HCT116 (cell line): ENCODE results near the gene RGS10. TPM values are rescaled to one million over a fixed set of nuclear protein-coding genes. Genes with fewer than 3 reads are reported as not detected.

Experiments used
- ATAC-seq: fragments of 200-7000 bp; cut with Tn5 transposase; 2 replicates; pipeline ENCODE4 v1.9.1; 2020; ENCODE audit warnings: mild to moderate bottlenecking, moderate library complexity
- BruUV-seq: library from RNA; stranded (reverse); fragments of 400-500 nt; replicated peaks from 2 replicates; lab custom pipeline; 2021; lab: Mats Ljungman, UMichigan
- CTCF ChIA-PET: fragments of 300-600 bp; sonication (Branson Sonifier 250); formaldehyde crosslinking; loops from one replicate; lab custom pipeline; 2021; ENCODE audit warnings: antibody characterized with exemption; lab: Charles Lee
- POLR2A ChIA-PET: fragments of 300-600, 350-600 bp; sonication (Branson Sonifier 250); formaldehyde crosslinking; loops from one replicate; lab custom pipeline; 2021; ENCODE audit warnings: antibody characterized with exemption; lab: Charles Lee
- RAD21 ChIA-PET, 2 experiments: fragments of 300-600 bp; sonication (Branson Sonifier 250); formaldehyde crosslinking; loops; one replicate each; lab custom pipeline; 2023; ENCODE audit warnings: low total read pairs in 2 of 2; ENCODE audit not compliant: uncharacterized antibody in 2 of 2, unreplicated experiment in 2 of 2, low non-redundant PET in 1 of 2; lab: Charles Lee
- DNase-seq: peaks from one replicate; pipeline ENCODE4 v3.0.0-alpha.2; 2010; ENCODE audit warnings: low read depth, low spot score
- H2AFZ ChIP-seq: fragments of 200-600 bp; shearing (Covaris generic), sonication (generic); 2 replicates; pipeline ENCODE4 v1.6.1; 2017; ENCODE audit warnings: low read depth, mixed run types, mixed read lengths, antibody characterized with exemption, low read length; ENCODE audit not compliant: poor library complexity, severe bottlenecking
- H3K27ac ChIP-seq: 2 replicates; pipeline ENCODE4 v1.5.1; 2012; ENCODE audit warnings: low read depth, low read length
- H3K27me3 ChIP-seq: fragments of 200-600 bp; sonication (generic); 2 replicates; pipeline ENCODE4 v1.6.1; 2016; ENCODE audit warnings: mixed run types, low read length, mixed read lengths; ENCODE audit not compliant: insufficient read depth
- H3K36me3 ChIP-seq, 2 experiments: fragments of 200-500 bp in 1 of 2; fragments of 200-600 bp in 1 of 2; sonication (Bioruptor generic) in 1 of 2; sonication (generic) in 1 of 2; 2 replicates each; pipeline versions ENCODE4 v1.5.1 to v1.6.1; 2014 to 2016; ENCODE audit warnings: low read length in 2 of 2, inconsistent platforms in 1 of 2, mixed read lengths in 1 of 2, mixed run types in 1 of 2; ENCODE audit not compliant: insufficient read depth in 2 of 2, control insufficient read depth in 1 of 2
- H3K4me1 ChIP-seq, 2 experiments: fragments of 200-600 bp in 1 of 2; sonication (generic) in 1 of 2; 2 replicates each; pipeline versions ENCODE4 v1.5.1 to v1.6.1; 2012 to 2017; ENCODE audit warnings: low read length in 2 of 2, inconsistent platforms in 1 of 2, mild to moderate bottlenecking in 1 of 2, mixed read lengths in 1 of 2, mixed run types in 1 of 2, moderate library complexity in 1 of 2; ENCODE audit not compliant: insufficient read depth in 2 of 2, control insufficient read depth in 1 of 2
- H3K4me2 ChIP-seq: fragments of 200-600 bp; sonication (generic); 2 replicates; pipeline ENCODE4 v1.6.1; 2017; ENCODE audit warnings: mixed run types, low read length, mixed read lengths
- H3K4me3 ChIP-seq, 2 experiments: fragments of 200-600 bp in 1 of 2; sonication (generic) in 1 of 2; replicated peaks in 1 of 2; 2 replicates each; pipeline ENCODE4 v1.5.1; 2011 to 2016; ENCODE audit warnings: low read length in 2 of 2, control low read depth in 1 of 2, low read depth in 1 of 2, mild to moderate bottlenecking in 1 of 2, mixed read lengths in 1 of 2, mixed run types in 1 of 2
- H3K79me2 ChIP-seq: fragments of 200-600 bp; sonication (generic); 2 replicates; pipeline ENCODE4 v1.6.1; 2017; ENCODE audit warnings: mild to moderate bottlenecking, mixed run types, low read length, moderate library complexity, mixed read lengths; ENCODE audit not compliant: insufficient read depth
- H3K9ac ChIP-seq: fragments of 200-600 bp; sonication (generic); 2 replicates; pipeline ENCODE4 v1.6.1; 2016; ENCODE audit warnings: low read length, mixed read lengths
- H3K9me2 ChIP-seq: fragments of 200-600 bp; sonication (generic), shearing (Covaris generic); 2 replicates; pipeline ENCODE4 v1.6.1; 2017; ENCODE audit warnings: mixed run types, mild to moderate bottlenecking, moderate library complexity; ENCODE audit not compliant: insufficient read depth
- H3K9me3 ChIP-seq, 2 experiments: fragments of 200-500 bp in 1 of 2; fragments of 200-600 bp in 1 of 2; sonication (Bioruptor generic) in 1 of 2; sonication (generic) in 1 of 2; 2 replicates each; pipeline ENCODE4 v1.6.1; 2014 to 2017; ENCODE audit warnings: low read length in 2 of 2, mixed read lengths in 2 of 2, inconsistent platforms in 1 of 2, low read depth in 1 of 2, mild to moderate bottlenecking in 1 of 2, mixed run types in 1 of 2, moderate library complexity in 1 of 2; ENCODE audit not compliant: control insufficient read depth in 1 of 2, insufficient read depth in 1 of 2
- H4K20me1 ChIP-seq: fragments of 200-600 bp; sonication (generic), shearing (Covaris generic); 2 replicates; pipeline ENCODE4 v1.6.1; 2017; ENCODE audit warnings: mixed run types, mild to moderate bottlenecking, moderate library complexity; ENCODE audit not compliant: insufficient read depth
- ATF3 ChIP-seq: IDR thresholded peaks from 2 replicates; pipeline ENCODE4 v1.6.1; 2012
- EGR1 ChIP-seq: IDR thresholded peaks from 2 replicates; pipeline ENCODE4 v1.6.1; 2012; ENCODE audit warnings: low read depth
- ELF1 ChIP-seq: IDR thresholded peaks from 2 replicates; pipeline ENCODE4 v1.6.1; 2012; ENCODE audit warnings: low read depth, borderline replicate concordance
- EZH2 ChIP-seq: fragments of 200-600 bp; sonication (generic); IDR thresholded peaks from 2 replicates; pipeline ENCODE4 v1.6.1; 2017; ENCODE audit warnings: antibody characterized with exemption, mixed run types
- MAX ChIP-seq: IDR thresholded peaks from 2 replicates; pipeline ENCODE4 v1.6.1; 2012
- POLR2A ChIP-seq: IDR thresholded peaks from 2 replicates; pipeline ENCODE4 v1.7.0; 2011; ENCODE audit warnings: borderline replicate concordance; ENCODE audit not compliant: insufficient read depth, insufficient read length; ENCODE audit errors: extremely low read depth
- POLR2AphosphoS5 ChIP-seq: IDR thresholded peaks from 2 replicates; pipeline ENCODE4 v1.6.1; 2011; ENCODE audit warnings: mild to moderate bottlenecking, low read depth, low read length, moderate library complexity
- TCF7L2 ChIP-seq: IDR thresholded peaks from 2 replicates; pipeline ENCODE4 v1.7.0; 2011; ENCODE audit warnings: borderline replicate concordance, inconsistent platforms; ENCODE audit not compliant: insufficient read depth, insufficient read length; ENCODE audit errors: extremely low read depth
- YY1 ChIP-seq: IDR thresholded peaks from 2 replicates; pipeline ENCODE4 v1.6.1; 2011; ENCODE audit warnings: low read length, low read depth, moderate library complexity, mild to moderate bottlenecking; ENCODE audit not compliant: insufficient replicate concordance; ENCODE audit errors: extremely low read depth
- ZBTB33 ChIP-seq: IDR thresholded peaks from 2 replicates; pipeline ENCODE4 v1.6.1; 2011; ENCODE audit warnings: mild to moderate bottlenecking, low read length, moderate library complexity; ENCODE audit not compliant: insufficient replicate concordance; ENCODE audit errors: extremely low read depth
- ZFX ChIP-seq: fragments of 450-650 bp; IDR thresholded peaks from 2 replicates; pipeline ENCODE4 v1.6.1; 2017
- ZNF274 ChIP-seq: fragments of 200-500 bp; sonication (Bioruptor generic); IDR thresholded peaks from 2 replicates; pipeline ENCODE4 v1.6.1; 2014; ENCODE audit warnings: mild to moderate bottlenecking, low read depth, low read length, inconsistent platforms
- intact Hi-C: fragments of 100-400 bp; cut with micrococcal nuclease; formaldehyde crosslinking; loops from 2 replicates; pipeline ENCODE4 v1.10.0; 2022
- total RNA-seq: library from RNA; stranded (reverse); gene quantifications from one replicate; pipeline ENCODE4 v1.2.1, GENCODE V29; 2021; ENCODE audit not compliant: unreplicated experiment
- TF ChIP-seq, protein P1 (sequence below): IDR thresholded peaks from 2 replicates; pipeline ENCODE4 v1.6.1; 2012; ENCODE audit warnings: low read depth

The RGS10 gene
- total RNA-seq, 1 experiment from 2014 or later = 96.7 TPM

DNA sequence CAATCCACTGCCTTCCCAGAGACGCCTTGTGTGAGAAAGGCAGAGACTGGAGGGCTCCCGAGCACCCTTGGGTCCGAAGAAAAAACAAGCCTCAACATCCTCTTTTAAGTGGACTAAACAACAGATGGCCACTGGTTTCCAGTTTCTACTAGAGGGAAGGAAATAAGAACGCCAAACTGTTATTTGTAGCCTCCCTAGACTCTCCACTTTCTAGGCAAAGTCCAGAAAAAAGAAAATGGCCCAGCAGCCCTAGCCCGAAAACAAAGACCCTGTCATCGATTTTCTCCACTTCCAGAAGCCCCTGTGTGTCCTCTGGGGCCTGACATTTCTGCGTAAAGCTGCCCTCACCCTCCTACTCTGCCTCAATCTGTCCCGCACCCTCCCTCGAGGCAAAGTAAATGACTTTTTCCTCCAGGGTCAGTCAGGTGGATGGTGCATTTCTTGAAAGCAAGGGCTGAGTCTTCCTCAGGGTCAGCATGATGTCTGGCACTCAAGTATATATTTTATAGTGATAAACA is 6.0 kb downstream of the RGS10 start (continued):
- no peak for TF ChIP-seq YY1
- no peak for TF ChIP-seq ATF3
- TF ChIP-seq EGR1 = no peak
- TF ChIP-seq POLR2AphosphoS5 = no peak
- TF ChIP-seq, all 23 proteins: peak for 0

- ChIA-PET POLR2A (no interaction called here), RAD21 (no interaction called here), CTCF (no interaction called here)
- no peak overlapping the region for H2AFZ ChIP-seq
- H4K20me1 ChIP-seq = no peaks in the 10 kb centered on the region
- no peaks in the 10 kb centered on the region for H3K9me2 ChIP-seq
- no peak overlapping the region for H3K27ac ChIP-seq
- peaks cover 0 to 4% of the 10 kb centered on the region in 2 experiments; a peak in 1 of 4 replicates for H3K36me3 ChIP-seq
- no peak for ATAC-seq
- intact Hi-C loops = no loop called here
- H3K4me2 ChIP-seq = no peak overlapping the region
- H3K9ac ChIP-seq = no peak overlapping the region
- no TSS peak for BruUV-seq
- DNase-seq = no peak
- H3K4me1 ChIP-seq = peaks cover 9 to 16% of the 10 kb centered on the region in 2 experiments
- H3K79me2 ChIP-seq = peaks cover 89% of the 10 kb centered on the region
- no peak overlapping the region for H3K4me3 ChIP-seq
- TF ChIP-seq ZNF274 (no peak), YY1 (no peak), EGR1 (no peak), ZFX (no peak), EZH2 (no peak), ELF1 (no peak), MAX (no peak), ATF3 (no peak), TCF7L2 (no peak), POLR2A (no peak), ZBTB33 (no peak)
- TF ChIP-seq, protein P1, sequence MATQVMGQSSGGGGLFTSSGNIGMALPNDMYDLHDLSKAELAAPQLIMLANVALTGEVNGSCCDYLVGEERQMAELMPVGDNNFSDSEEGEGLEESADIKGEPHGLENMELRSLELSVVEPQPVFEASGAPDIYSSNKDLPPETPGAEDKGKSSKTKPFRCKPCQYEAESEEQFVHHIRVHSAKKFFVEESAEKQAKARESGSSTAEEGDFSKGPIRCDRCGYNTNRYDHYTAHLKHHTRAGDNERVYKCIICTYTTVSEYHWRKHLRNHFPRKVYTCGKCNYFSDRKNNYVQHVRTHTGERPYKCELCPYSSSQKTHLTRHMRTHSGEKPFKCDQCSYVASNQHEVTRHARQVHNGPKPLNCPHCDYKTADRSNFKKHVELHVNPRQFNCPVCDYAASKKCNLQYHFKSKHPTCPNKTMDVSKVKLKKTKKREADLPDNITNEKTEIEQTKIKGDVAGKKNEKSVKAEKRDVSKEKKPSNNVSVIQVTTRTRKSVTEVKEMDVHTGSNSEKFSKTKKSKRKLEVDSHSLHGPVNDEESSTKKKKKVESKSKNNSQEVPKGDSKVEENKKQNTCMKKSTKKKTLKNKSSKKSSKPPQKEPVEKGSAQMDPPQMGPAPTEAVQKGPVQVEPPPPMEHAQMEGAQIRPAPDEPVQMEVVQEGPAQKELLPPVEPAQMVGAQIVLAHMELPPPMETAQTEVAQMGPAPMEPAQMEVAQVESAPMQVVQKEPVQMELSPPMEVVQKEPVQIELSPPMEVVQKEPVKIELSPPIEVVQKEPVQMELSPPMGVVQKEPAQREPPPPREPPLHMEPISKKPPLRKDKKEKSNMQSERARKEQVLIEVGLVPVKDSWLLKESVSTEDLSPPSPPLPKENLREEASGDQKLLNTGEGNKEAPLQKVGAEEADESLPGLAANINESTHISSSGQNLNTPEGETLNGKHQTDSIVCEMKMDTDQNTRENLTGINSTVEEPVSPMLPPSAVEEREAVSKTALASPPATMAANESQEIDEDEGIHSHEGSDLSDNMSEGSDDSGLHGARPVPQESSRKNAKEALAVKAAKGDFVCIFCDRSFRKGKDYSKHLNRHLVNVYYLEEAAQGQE = no peak
- H3K27me3 ChIP-seq = no peaks in the 10 kb centered on the region
- H3K9me3 ChIP-seq = no peaks in the 10 kb centered on the region
These were observed 6.5 kb downstream of the RGS10 start for GRCh38 chr10:119535837-119536507.
